Ishikawa (cell line): ENCODE measurements around the gene TAF12.

Source experiments
- CEBPB ChIP-seq: IDR thresholded peaks from 2 replicates; pipeline ENCODE4 v1.6.1; 2012
- CREB1 ChIP-seq: IDR thresholded peaks from 2 replicates; pipeline ENCODE4 v1.6.1; 2012; ENCODE audit warnings: low read depth
- EGR1 ChIP-seq: IDR thresholded peaks from 2 replicates; pipeline ENCODE4 v1.6.1; 2012
- EP300 ChIP-seq: IDR thresholded peaks from 2 replicates; pipeline ENCODE4 v1.6.1; 2012; ENCODE audit warnings: borderline replicate concordance
- FOXM1 ChIP-seq: IDR thresholded peaks from 2 replicates; pipeline ENCODE4 v1.6.1; 2012; ENCODE audit warnings: low read depth, borderline replicate concordance
- NFIC ChIP-seq: IDR thresholded peaks from 2 replicates; pipeline ENCODE4 v1.6.1; 2012
- RAD21 ChIP-seq: IDR thresholded peaks from 2 replicates; pipeline ENCODE4 v1.6.1; 2012; ENCODE audit warnings: low read depth
- TAF1 ChIP-seq: IDR thresholded peaks from 2 replicates; pipeline ENCODE4 v1.6.1; 2012; ENCODE audit warnings: low read depth, mild to moderate bottlenecking
- TCF12 ChIP-seq: IDR thresholded peaks from 2 replicates; pipeline ENCODE4 v1.6.1; 2012; ENCODE audit warnings: low read depth
- TEAD4 ChIP-seq: IDR thresholded peaks from 2 replicates; pipeline ENCODE4 v1.6.1; 2012
- YY1 ChIP-seq: IDR thresholded peaks from 2 replicates; pipeline ENCODE4 v1.6.1; 2012; ENCODE audit warnings: low read depth
- ZBTB7A ChIP-seq: IDR thresholded peaks from 2 replicates; pipeline ENCODE4 v1.6.1; 2012; ENCODE audit warnings: low read depth
- TF ChIP-seq, protein P1 (sequence below): IDR thresholded peaks from 2 replicates; pipeline ENCODE4 v1.6.1; 2012; ENCODE audit warnings: low read depth, mild to moderate bottlenecking
- TF ChIP-seq, protein P2 (sequence below): IDR thresholded peaks from 2 replicates; pipeline ENCODE4 v1.6.1; 2012
- TF ChIP-seq, protein P3 (sequence below): IDR thresholded peaks from 2 replicates; pipeline ENCODE4 v1.6.1; 2012

The TAF12 gene

DNA sequence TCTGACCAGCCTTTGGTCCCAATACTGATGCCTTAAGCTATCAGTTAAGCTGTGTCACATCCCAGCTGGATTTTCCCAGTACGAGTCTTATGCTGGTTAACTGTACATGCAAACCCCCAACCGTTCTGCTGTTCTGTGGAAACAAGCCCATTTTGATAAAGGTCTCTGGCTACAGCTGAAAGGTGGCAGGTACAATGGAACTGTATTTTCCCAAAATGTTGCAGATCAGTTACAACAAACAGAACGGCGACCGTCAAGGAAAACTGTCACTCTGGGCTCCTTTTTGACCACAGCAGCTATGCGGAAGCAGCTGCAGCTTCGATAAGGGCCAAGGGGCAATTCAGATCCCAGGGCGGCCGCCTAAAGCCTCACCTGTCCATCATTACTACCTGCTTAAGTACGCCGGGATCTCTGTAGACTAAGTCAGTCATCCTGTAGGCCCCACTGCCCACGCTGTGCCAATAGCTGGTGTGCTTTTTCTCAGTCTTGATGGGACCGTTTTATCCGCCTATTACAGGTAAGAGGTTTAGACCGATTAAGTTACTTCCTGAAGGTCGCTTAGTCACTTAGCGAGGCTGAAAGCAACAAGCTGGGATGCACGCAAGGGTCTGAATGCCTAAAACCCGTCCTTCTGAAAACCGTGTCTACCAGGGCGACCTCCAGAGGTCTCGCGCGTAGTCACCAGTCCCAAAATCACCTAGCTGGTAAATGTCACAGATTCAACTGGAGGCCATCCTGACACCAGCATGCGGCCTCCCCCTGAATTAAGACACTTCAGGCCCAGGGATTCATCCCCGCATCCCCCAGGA is 61.9 kb downstream of the TAF12 start:
- TF ChIP-seq CEBPB, result no peak
- no peak for TF ChIP-seq TEAD4
- TF ChIP-seq EP300, result no peak
- TF ChIP-seq YY1, result no peak
- TF ChIP-seq, protein P1, sequence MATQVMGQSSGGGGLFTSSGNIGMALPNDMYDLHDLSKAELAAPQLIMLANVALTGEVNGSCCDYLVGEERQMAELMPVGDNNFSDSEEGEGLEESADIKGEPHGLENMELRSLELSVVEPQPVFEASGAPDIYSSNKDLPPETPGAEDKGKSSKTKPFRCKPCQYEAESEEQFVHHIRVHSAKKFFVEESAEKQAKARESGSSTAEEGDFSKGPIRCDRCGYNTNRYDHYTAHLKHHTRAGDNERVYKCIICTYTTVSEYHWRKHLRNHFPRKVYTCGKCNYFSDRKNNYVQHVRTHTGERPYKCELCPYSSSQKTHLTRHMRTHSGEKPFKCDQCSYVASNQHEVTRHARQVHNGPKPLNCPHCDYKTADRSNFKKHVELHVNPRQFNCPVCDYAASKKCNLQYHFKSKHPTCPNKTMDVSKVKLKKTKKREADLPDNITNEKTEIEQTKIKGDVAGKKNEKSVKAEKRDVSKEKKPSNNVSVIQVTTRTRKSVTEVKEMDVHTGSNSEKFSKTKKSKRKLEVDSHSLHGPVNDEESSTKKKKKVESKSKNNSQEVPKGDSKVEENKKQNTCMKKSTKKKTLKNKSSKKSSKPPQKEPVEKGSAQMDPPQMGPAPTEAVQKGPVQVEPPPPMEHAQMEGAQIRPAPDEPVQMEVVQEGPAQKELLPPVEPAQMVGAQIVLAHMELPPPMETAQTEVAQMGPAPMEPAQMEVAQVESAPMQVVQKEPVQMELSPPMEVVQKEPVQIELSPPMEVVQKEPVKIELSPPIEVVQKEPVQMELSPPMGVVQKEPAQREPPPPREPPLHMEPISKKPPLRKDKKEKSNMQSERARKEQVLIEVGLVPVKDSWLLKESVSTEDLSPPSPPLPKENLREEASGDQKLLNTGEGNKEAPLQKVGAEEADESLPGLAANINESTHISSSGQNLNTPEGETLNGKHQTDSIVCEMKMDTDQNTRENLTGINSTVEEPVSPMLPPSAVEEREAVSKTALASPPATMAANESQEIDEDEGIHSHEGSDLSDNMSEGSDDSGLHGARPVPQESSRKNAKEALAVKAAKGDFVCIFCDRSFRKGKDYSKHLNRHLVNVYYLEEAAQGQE, result no peak
- no peak for TF ChIP-seq NFIC
- TF ChIP-seq ZBTB7A, result no peak
- no peak for TF ChIP-seq TCF12
- TF ChIP-seq CREB1, result no peak
- TF ChIP-seq, protein P2, sequence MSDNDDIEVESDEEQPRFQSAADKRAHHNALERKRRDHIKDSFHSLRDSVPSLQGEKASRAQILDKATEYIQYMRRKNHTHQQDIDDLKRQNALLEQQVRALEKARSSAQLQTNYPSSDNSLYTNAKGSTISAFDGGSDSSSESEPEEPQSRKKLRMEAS, result no peak
- no peak for TF ChIP-seq RAD21
- TF ChIP-seq FOXM1, result no peak
- no peak for TF ChIP-seq EGR1
- no peak for TF ChIP-seq TAF1
- TF ChIP-seq, protein P3, sequence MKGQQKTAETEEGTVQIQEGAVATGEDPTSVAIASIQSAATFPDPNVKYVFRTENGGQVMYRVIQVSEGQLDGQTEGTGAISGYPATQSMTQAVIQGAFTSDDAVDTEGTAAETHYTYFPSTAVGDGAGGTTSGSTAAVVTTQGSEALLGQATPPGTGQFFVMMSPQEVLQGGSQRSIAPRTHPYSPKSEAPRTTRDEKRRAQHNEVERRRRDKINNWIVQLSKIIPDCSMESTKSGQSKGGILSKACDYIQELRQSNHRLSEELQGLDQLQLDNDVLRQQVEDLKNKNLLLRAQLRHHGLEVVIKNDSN, result no peak

DNA sequence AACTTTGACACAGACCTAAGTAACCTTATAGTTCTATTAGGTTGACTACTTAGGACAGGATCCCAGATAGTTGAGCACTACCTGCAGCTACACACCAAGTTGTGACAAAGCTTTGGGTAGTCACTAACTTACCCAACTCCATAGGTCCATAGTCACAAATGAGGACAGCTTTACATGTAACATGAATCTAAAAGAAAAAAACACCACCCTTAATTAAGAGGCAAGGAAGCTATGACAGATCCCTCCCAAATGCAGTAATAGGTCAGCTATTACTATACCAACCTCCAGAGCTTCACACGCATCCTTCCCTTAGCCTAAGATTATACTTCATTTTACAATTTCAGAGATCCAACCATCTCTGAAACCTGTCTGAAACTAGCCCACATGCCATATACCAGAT is 63.5 kb downstream of the TAF12 start:
- TF ChIP-seq, protein P3, result no peak
- TF ChIP-seq NFIC, result no peak
- TF ChIP-seq YY1, result no peak
- TF ChIP-seq, protein P2, result no peak
- no peak for TF ChIP-seq CREB1

- TF ChIP-seq YY1 (no peak), TCF12 (no peak)
Observed at GRCh38 chr1:28578696-28579218, 64.1 kb downstream of the TAF12 start.

GRCh38 chr1:28577738-28578536 is 64.9 kb downstream of the TAF12 start:
- no peak for TF ChIP-seq TEAD4
- no peak for TF ChIP-seq CEBPB
- no peak for TF ChIP-seq EP300
- TF ChIP-seq CREB1, result no peak
- no peak for TF ChIP-seq YY1
- TF ChIP-seq, protein P2, result peak; percentile 11; the same call in 1 of the 2 replicates
- 0 out of 2 replicates have a peak, but pooled peaks have one; percentile 4 for TF ChIP-seq NFIC

DNA sequence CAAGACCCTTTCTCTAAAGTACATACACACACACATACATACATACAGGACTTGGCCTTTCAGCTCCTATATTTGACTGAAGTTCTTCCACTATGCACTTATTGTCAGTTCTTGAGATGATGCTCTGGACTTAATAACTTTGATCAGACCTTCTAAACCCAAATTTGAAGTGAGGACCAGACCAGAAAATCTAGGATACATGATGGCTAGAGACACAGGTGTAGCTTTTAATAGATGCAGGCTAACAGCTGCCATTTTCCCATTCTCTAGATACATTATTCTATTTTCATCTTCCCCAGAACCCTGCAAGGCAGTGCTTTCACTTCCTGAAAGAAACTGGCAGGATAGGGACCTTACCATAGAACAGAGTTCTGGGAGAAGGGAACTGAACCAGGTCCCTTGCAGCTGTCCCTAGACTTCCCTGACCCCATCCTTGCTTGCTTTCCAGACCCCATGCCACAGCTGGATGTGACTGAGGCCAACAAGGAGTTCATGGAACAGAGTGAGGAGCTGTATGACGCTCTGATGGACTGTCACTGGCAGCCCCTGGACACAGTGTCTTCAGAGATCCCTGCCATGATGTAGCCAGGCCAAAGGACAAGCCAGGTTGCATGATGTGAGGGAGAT is 65.7 kb downstream of the TAF12 start:
- TF ChIP-seq FOXM1 (no peak), YY1 (no peak), NFIC (no peak), TEAD4 (peak; percentile 24; the same call in 1 of the 2 replicates), RAD21 (no peak), TAF1 (no peak)
- TF ChIP-seq, protein P2, result 0 out of 2 replicates have a peak, but pooled peaks have one; percentile 2

- TF ChIP-seq YY1, result no peak
- no peak for TF ChIP-seq TCF12
- no peak for TF ChIP-seq TEAD4
- TF ChIP-seq, protein P2, result no peak
- TF ChIP-seq RAD21, result no peak
- no peak for TF ChIP-seq CEBPB
- TF ChIP-seq TAF1, result no peak
- TF ChIP-seq CREB1, result no peak
- TF ChIP-seq FOXM1, result no peak
- TF ChIP-seq, protein P3, result no peak
- no peak for TF ChIP-seq NFIC
- TF ChIP-seq ZBTB7A, result no peak
Observed at GRCh38 chr1:28573564-28573963, 69.3 kb downstream of the TAF12 start.
